Activated CD4-positive, alpha-beta T cell treated with anti-CD3 and anti-CD28 coated beads for 24 hours (primary cell): Measurements from ENCODE around the gene PTPN11.
"Not testable (repeated sequence)": the region's sequence is repeated elsewhere in the genome, so short reads cannot be mapped to it uniquely, and the experiment has no call there.

Experiments
- DNase-seq, 2 donors: peaks; one replicate each; pipeline ENCODE4 v3.0.0-alpha.2; 2020; ENCODE audit warnings: low read depth in 2 of 2

The PTPN11 gene

GRCh38 chr12:112514926-112515642, 96.3 kb downstream of the PTPN11 start:
- no peak for DNase-seq

- DNase-seq, result no peak
Observed at GRCh38 chr12:112515868-112516267, 97.1 kb downstream of the PTPN11 start.

GRCh38 chr12:112517730-112518364, 99.1 kb downstream of the PTPN11 start:
- no peak for DNase-seq

GRCh38 chr12:112518365-112518735, 99.6 kb downstream of the PTPN11 start:
- no peak for DNase-seq

- not testable (repeated sequence) for DNase-seq
Observed at GRCh38 chr12:112519841-112520340, 101.1 kb downstream of the PTPN11 start.

GRCh38 chr12:112523856-112524255, 105.1 kb downstream of the PTPN11 start:
- no peak for DNase-seq

GRCh38 chr12:112524269-112524668, 105.5 kb downstream of the PTPN11 start:
- DNase-seq, result no peak

GRCh38 chr12:112524676-112525425, 106.1 kb downstream of the PTPN11 start:
- DNase-seq, result no peak

GRCh38 chr12:112525426-112525809, 106.7 kb downstream of the PTPN11 start:
- DNase-seq, result no peak

GRCh38 chr12:112527082-112527481, 108.3 kb downstream of the PTPN11 start:
- DNase-seq, result no peak

- no peak for DNase-seq
Observed at GRCh38 chr12:112527501-112527900, 108.8 kb downstream of the PTPN11 start.

GRCh38 chr12:112528521-112528920, 109.8 kb downstream of the PTPN11 start:
- DNase-seq, result no peak

- DNase-seq, result no peak
Observed at GRCh38 chr12:112530941-112531340, 112.2 kb downstream of the PTPN11 start.

GRCh38 chr12:112532106-112532505, 113.4 kb downstream of the PTPN11 start:
- no peak for DNase-seq

GRCh38 chr12:112533528-112533927, 114.8 kb downstream of the PTPN11 start:
- no peak for DNase-seq

GRCh38 chr12:112535017-112535416, 116.3 kb downstream of the PTPN11 start:
- no peak for DNase-seq

- no peak for DNase-seq
Observed at GRCh38 chr12:112535637-112536366, 117.1 kb downstream of the PTPN11 start.

- DNase-seq, result no peak
Observed at GRCh38 chr12:112536367-112536730, 117.6 kb downstream of the PTPN11 start.

- no peak for DNase-seq
Observed at GRCh38 chr12:112537710-112538396, 119.1 kb downstream of the PTPN11 start.

- no peak for DNase-seq
Observed at GRCh38 chr12:112538740-112539139, 120.0 kb downstream of the PTPN11 start.

GRCh38 chr12:112539221-112539620, 120.5 kb downstream of the PTPN11 start:
- no peak for DNase-seq
